Cardiac fibroblast (primary cell): ENCODE data around the gene GPX6.
"Not testable (repeated sequence)": the region's sequence is repeated elsewhere in the genome, so short reads cannot be mapped to it uniquely, and the experiment has no call there.

Source experiments
- DNase-seq, 2 donors: peaks; one replicate each; pipeline versions ENCODE4 v3.0.0 to v3.0.0-alpha.2; 2010; ENCODE audit warnings: low read depth in 2 of 2
- H3K4me3 ChIP-seq, 2 donors: replicated peaks in 1 of 2; 1 replicate in 1 of 2; 2 replicates in 1 of 2; pipeline ENCODE4 v1.5.1; 2011; ENCODE audit warnings: low read depth in 2 of 2, low read length in 2 of 2, mild to moderate bottlenecking in 2 of 2, moderate library complexity in 1 of 2
- TF ChIP-seq, protein P1 (sequence below): IDR thresholded peaks from one replicate; pipeline ENCODE4 v1.5.1; 2011; ENCODE audit warnings: low read depth, mild to moderate bottlenecking, low read length, inconsistent platforms

GPX6 gene

DNA sequence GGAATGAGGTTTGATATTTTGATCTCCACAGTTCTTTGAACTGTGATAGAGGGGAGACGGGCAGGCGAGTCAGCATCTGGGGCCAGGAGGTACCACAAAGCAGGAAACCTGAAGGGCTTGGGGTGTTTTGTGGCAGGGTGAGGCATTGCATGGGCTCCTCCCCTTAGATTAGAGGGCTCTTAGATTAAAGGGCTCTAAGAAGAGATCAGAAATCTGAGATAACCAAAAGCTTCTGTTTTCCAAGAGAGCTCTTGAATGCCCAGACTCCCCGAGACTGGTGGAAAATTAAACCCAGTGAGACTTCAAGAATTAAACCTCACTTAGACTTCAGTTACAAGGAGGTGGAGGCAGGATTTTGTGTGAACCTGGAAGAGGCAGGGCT, 7.6 kb upstream of the GPX6 start:
- DNase-seq = no peak

DNA sequence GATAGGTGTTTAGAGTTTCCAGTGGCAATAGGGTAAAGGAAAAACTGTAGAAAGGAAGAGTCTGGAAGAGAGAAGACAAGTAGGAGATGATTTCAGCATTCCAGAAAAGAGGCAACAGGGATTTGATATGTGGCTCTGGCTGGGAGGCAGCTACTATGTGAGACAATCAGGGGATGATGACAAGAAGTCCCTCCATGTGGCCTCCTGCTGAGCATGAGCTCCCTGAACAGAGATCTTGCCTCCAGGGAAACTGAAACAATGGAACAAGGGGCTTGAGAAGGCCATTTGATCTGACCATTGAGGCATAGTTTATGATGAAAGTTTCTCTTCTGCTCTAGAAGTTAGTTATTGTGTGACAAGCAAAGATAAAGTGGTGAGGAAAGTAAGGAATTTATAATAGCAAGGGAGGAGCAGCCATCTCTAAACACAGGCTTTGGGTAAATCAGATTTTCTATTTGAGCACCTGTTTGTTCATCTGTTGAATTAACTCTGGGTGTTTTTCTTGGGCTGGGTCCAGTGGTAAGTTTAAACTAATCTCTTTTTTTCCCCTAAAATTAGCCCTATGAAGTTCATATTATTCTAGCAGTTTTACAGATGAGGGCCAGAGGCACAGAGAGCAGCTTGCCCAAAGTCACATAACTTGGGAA, 7.1 kb upstream of the GPX6 start:
- TF ChIP-seq, protein P1, sequence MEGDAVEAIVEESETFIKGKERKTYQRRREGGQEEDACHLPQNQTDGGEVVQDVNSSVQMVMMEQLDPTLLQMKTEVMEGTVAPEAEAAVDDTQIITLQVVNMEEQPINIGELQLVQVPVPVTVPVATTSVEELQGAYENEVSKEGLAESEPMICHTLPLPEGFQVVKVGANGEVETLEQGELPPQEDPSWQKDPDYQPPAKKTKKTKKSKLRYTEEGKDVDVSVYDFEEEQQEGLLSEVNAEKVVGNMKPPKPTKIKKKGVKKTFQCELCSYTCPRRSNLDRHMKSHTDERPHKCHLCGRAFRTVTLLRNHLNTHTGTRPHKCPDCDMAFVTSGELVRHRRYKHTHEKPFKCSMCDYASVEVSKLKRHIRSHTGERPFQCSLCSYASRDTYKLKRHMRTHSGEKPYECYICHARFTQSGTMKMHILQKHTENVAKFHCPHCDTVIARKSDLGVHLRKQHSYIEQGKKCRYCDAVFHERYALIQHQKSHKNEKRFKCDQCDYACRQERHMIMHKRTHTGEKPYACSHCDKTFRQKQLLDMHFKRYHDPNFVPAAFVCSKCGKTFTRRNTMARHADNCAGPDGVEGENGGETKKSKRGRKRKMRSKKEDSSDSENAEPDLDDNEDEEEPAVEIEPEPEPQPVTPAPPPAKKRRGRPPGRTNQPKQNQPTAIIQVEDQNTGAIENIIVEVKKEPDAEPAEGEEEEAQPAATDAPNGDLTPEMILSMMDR = no peak
- no peak for DNase-seq
- no peak overlapping the region for H3K4me3 ChIP-seq

More for the DNA sequence above, 7.6 kb upstream of the GPX6 start:
- TF ChIP-seq, protein P1 = no peak
- no peak overlapping the region for H3K4me3 ChIP-seq

DNA sequence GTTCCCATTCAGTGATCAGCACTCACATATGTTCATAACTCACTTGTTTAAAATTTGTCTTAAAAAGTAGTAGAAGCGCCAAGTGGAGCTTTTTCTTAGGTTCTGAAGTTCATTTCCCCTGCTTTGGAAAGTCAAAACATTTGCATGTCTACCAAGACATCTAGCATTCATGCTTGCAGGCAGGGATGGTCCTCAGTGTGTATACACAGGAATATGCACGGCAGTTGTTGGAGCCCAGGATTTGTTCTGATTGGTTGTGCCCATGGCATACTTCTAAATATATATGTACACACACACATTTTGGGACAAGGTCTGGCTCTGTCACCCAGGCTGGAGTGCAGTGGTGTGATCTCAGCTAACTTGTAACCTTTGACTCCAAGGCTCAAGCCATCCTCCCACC, 2.4 kb upstream of the GPX6 start:
- DNase-seq = no peak
- TF ChIP-seq, protein P1 = no peak
- no peak overlapping the region for H3K4me3 ChIP-seq

DNA sequence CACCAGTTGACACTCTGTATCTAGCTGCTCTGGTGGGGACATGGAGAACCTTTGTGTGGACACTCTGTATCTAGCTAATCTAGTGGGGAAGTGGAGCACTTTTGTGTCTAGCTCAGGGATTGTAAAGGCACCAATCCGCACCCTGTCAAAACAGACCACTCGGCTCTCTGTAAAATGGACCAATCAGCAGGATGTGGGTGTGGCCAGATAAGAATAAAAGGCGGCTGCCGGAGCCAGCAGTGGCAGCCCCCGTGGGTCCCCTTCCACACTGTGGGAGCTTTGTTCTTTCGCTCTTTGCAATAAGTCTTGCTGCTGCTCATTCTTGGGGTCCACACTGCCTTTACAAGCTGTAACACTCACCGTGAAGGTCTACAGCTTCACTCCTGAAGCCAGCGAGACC, 3.2 kb downstream of the GPX6 start:
- H3K4me3 ChIP-seq, DNase-seq: not testable (repeated sequence)

DNA sequence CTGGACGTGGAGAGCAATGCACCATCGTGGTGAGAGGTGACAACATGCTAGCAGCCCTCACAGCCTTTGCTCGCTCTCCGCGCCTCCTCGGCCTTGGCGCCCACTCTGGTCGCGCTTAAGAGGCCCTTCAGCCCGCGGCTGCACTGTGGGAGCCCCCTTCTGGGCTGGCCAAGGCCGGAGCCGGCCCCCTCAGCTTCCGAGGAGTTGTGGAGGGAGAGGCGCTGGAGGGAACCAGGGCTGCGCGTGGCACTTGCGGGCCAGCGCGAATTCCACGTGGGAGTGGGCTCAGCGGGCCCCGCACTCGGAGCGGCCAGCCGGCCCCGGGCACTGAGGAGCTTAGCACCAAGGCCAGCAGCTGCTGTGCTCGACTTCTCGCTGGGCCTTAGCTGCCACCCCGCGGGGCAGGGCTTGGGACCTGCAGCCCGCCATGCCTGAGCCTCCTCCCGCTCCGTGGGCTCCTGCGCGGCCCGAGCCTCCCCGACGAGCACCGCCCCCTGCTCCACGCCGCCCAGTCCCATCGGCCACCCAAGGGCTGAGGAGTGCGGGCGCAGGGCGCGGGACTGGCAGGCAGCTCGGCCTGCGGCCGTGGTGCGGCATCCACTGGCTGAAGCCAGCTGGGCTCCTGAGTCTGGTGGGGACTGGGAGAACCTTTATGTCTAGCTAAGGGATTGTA, 3.8 kb downstream of the GPX6 start:
- no peak overlapping the region for H3K4me3 ChIP-seq
- TF ChIP-seq, protein P1 = no peak
- DNase-seq = no peak

DNA sequence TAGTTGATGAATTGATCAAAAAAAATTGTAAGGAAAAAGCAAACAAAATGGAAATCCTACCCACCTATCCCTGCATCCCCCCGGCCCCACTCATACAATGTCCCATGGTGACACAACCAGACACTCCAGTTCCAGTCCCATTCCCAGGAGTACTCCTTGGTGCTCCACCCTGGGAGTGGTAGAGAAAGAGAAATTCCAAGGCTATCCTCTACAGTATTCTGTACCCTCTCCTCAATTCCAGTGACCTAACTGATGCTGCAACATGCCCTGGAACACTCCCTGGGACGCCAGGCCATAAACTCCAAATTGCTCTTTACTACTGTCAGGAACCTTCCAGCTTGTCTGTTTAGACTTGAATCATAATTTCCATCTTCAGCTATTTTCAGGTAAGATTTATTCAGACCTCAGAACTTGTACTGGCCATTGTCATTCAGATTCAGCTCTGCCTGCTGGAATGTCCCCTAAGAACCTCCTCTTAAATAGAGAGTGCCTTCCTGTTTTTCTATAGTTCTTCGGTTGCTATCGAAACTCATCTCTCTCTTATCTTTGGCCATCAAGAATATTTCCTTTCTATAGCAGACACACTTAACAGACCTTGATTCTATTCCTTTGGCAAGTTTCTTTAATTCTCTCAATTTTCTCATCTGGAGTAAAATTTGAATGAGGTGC, 8.7 kb downstream of the GPX6 start:
- no peak overlapping the region for H3K4me3 ChIP-seq
- TF ChIP-seq, protein P1 = no peak
- DNase-seq = no peak

DNA sequence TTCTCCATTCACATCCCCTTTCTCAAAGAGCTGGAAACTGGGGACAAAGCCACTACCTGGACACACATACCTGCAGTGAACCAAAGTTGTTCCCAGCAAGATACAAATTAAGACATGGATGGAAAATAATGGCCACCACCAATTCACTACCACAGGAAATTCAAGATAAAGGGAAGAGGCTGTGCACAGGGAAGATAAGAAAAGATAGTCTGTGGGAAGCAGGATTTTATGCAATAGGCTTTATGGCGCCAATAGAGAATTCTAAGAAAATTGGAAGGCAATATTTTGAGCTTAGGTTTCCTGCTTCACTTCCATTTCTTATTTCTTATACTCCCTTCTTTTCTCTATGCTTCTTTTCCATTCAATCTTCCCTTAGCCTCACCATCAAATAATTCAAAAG, 9.9 kb downstream of the GPX6 start:
- no peak for DNase-seq
- TF ChIP-seq, protein P1 = no peak
- H3K4me3 ChIP-seq = no peak overlapping the region

DNA sequence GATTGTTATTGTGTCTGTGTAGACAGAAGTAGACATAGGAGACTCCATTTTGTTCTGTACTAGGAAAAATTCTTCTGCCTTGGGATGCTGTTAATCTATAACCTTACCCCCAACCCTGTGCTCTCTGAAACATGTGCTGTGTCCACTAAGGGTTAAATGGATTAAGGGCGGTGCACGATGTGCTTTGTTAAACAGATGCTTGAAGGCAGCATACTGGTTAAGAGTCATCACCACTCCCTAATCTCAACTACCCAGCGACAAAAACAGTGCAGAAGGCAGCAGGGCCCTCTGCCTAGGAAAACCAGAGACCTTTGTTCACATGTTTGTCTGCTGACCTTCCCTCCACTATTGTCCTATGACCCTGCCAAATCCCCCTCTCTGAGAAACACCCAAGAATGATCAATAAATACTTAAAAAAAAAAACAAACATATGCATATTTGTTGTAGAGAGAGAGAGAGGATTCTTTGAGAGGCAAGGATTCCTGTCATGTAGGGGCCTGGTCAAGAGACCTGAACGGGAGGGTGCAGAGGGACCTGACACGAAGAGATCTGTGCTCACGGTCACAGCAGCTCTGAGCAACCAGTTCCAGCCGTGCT, 12.8 kb downstream of the GPX6 start:
- not testable (repeated sequence) for H3K4me3 ChIP-seq, DNase-seq

DNA sequence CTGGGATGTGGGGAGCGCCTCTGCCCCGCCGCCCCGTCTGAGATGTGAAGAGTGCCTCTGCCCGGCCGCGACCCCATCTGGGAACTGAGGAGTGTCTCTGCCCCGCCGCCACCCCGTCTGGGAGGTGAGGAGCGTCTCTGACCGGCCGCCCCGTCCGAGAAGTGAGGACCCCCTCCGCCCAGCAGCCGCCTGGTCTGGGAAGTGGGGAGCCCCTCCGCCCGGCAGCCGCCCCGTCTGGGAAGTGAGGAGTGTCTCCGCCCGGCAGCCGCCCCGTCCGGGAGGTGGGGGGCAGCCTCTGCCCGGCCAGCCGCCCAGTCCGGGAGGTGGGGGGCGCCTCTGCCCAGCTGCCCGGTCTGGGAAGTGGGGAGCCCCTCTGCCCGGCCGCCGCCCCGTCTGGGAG, 13.5 kb downstream of the GPX6 start:
- not testable (repeated sequence) for DNase-seq, H3K4me3 ChIP-seq
